Parathyroid adenoma (tissue), 2 donors: Measurements from ENCODE around the gene GNAO1.

Experiments
- H2AFZ ChIP-seq: fragments of 300-600 bp; sonication (generic); one replicate; pipeline ENCODE4 v1.7.0; 2017; ENCODE audit warnings: antibody characterized with exemption, mild to moderate bottlenecking
- H3K27ac ChIP-seq: fragments of 300-600 bp; sonication (generic); one replicate; pipeline ENCODE4 v1.7.0; 2017
- H3K27me3 ChIP-seq: fragments of 300-600 bp; sonication (generic); one replicate; pipeline ENCODE4 v1.7.0; 2017; ENCODE audit warnings: low read length; ENCODE audit not compliant: control insufficient read depth, insufficient read depth
- H3K36me3 ChIP-seq: fragments of 300-600 bp; sonication (generic); one replicate; pipeline ENCODE4 v1.7.0; 2017; ENCODE audit warnings: low read length; ENCODE audit not compliant: control insufficient read depth, insufficient read depth
- H3K4me1 ChIP-seq: fragments of 300-600 bp; sonication (generic); one replicate; pipeline ENCODE4 v1.7.0; 2017; ENCODE audit warnings: control low read depth
- H3K4me2 ChIP-seq: fragments of 300-600 bp; sonication (generic); one replicate; pipeline ENCODE4 v1.7.0; 2017; ENCODE audit warnings: low read length
- H3K4me3 ChIP-seq: fragments of 300-600 bp; sonication (generic); one replicate; pipeline ENCODE4 v1.7.0; 2017; ENCODE audit warnings: low read depth, low read length
- H3K79me2 ChIP-seq: fragments of 300-600 bp; sonication (generic); one replicate; pipeline ENCODE4 v1.7.0; 2017; ENCODE audit warnings: control low read depth
- H3K9ac ChIP-seq: fragments of 300-600 bp; sonication (generic); one replicate; pipeline ENCODE4 v1.7.0; 2017; ENCODE audit warnings: mild to moderate bottlenecking
- H3K9me3 ChIP-seq: fragments of 300-600 bp; sonication (generic); one replicate; pipeline ENCODE4 v1.7.0; 2017; ENCODE audit warnings: low read length; ENCODE audit not compliant: control insufficient read depth
- TF ChIP-seq, protein P1 (sequence below): fragments of 300-600 bp; sonication (generic); IDR thresholded peaks from one replicate; pipeline ENCODE4 v1.7.0; 2017; ENCODE audit warnings: antibody characterized with exemption, mild to moderate bottlenecking
- donor health status: primary hyperparathyroidism.

The GNAO1 gene

DNA sequence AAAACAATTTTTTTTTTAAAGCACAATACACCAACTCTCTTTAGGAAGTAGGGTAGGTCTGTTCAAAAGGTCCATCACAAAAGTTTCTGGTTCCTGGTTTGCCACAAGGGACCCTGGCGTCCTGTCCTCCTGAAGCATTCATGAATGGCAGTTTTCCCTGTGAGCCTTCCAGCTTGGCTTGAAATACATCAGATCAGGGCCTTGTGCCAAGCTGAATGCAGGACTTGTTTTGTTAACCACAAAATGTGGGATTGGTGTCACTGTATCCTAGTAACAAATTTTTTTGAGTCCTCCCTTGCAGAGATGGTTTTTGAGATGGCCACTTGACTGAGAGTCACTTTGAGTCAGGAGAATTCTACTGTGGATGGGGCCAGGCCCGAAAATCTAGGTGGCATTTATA is 3.9 kb downstream of the GNAO1 start:
- Histone ChIP-seq H3K4me3 (no peak overlapping the region), H3K36me3 (no peaks in the 10 kb centered on the region), H3K27ac (peak overlapping the region; percentile 82), H3K9ac (no peak overlapping the region), H3K79me2 (peaks cover 7% of the 10 kb centered on the region), H3K9me3 (no peaks in the 10 kb centered on the region), H3K27me3 (no peaks in the 10 kb centered on the region), H2AFZ (no peak overlapping the region), H3K4me2 (no peak overlapping the region), H3K4me1 (peaks cover 15% of the 10 kb centered on the region)
- TF ChIP-seq, protein P1, sequence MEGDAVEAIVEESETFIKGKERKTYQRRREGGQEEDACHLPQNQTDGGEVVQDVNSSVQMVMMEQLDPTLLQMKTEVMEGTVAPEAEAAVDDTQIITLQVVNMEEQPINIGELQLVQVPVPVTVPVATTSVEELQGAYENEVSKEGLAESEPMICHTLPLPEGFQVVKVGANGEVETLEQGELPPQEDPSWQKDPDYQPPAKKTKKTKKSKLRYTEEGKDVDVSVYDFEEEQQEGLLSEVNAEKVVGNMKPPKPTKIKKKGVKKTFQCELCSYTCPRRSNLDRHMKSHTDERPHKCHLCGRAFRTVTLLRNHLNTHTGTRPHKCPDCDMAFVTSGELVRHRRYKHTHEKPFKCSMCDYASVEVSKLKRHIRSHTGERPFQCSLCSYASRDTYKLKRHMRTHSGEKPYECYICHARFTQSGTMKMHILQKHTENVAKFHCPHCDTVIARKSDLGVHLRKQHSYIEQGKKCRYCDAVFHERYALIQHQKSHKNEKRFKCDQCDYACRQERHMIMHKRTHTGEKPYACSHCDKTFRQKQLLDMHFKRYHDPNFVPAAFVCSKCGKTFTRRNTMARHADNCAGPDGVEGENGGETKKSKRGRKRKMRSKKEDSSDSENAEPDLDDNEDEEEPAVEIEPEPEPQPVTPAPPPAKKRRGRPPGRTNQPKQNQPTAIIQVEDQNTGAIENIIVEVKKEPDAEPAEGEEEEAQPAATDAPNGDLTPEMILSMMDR = no peak

DNA sequence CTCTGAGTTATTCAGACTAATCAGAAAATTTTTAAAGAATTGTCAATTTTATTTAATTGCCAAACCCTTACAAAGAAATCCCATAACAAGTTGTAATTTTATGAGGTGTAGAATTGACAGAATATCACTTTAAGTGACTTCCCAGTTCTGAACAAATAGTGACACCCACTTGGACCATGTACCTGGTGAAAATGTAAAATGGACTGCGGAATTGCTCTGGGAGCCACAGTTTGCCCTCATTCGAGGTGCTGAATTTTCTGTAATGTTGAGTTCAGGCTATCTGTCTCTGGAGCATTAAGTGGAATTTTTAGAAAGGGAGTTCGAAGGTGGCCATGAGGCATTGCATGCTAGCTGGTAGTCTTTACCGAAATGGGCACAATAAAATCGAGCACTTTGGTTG is 5.1 kb downstream of the GNAO1 start:
- TF ChIP-seq, protein P1 = no peak
- Histone ChIP-seq H3K4me3 (no peak overlapping the region), H3K9me3 (no peaks in the 10 kb centered on the region), H3K9ac (no peak overlapping the region), H3K4me2 (no peak overlapping the region), H3K36me3 (no peaks in the 10 kb centered on the region), H2AFZ (no peak overlapping the region), H3K79me2 (peaks cover 16% of the 10 kb centered on the region), H3K27ac (no peak overlapping the region), H3K4me1 (peaks cover 19% of the 10 kb centered on the region), H3K27me3 (no peaks in the 10 kb centered on the region)

DNA sequence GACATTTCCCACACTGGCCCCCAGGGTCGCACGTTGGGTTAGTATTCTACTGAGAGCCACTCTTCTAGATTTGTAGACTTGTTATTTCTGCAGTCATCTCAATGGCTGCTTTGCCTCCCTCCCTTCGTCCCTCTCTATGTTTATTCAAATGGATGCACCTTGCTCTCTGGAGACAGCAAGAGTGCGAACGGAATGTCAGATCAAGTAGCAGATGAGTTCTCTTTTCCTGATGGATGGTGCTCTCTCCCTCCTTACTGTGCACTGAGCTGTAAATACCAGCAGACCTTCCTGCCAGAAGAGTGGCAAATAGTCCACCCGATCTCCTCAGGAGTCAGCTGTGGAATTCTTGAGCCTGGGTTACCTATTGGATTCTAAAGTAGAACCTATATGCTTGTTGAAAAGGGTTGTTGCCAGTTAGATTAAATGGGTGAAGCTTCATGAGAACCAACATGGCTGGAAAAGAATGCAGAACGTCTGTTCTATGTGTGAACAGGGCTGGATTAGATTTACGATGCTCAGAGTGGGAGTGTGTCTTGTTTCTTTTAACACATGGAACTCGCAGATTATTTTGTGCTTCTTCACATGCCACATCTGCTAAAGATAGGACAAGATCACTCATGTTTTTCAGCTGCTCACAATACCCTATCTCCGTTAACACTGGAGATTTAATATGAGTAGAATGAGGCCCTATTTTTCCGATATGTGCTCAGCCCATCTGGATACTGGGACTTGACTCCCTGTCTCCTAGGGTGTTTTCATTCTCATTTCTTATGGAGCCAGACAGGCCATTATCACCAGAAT is 6.1 kb downstream of the GNAO1 start:
- no peak overlapping the region for H2AFZ ChIP-seq
- H3K4me1 ChIP-seq = peaks cover 26% of the 10 kb centered on the region
- no peak overlapping the region for H3K9ac ChIP-seq
- H3K79me2 ChIP-seq = peaks cover 17% of the 10 kb centered on the region
- no peaks in the 10 kb centered on the region for H3K36me3 ChIP-seq
- no peaks in the 10 kb centered on the region for H3K27me3 ChIP-seq
- no peaks in the 10 kb centered on the region for H3K9me3 ChIP-seq
- TF ChIP-seq, protein P1 = no peak
- H3K4me3 ChIP-seq = no peak overlapping the region
- no peak overlapping the region for H3K4me2 ChIP-seq
- peak overlapping the region; percentile 3 for H3K27ac ChIP-seq

DNA sequence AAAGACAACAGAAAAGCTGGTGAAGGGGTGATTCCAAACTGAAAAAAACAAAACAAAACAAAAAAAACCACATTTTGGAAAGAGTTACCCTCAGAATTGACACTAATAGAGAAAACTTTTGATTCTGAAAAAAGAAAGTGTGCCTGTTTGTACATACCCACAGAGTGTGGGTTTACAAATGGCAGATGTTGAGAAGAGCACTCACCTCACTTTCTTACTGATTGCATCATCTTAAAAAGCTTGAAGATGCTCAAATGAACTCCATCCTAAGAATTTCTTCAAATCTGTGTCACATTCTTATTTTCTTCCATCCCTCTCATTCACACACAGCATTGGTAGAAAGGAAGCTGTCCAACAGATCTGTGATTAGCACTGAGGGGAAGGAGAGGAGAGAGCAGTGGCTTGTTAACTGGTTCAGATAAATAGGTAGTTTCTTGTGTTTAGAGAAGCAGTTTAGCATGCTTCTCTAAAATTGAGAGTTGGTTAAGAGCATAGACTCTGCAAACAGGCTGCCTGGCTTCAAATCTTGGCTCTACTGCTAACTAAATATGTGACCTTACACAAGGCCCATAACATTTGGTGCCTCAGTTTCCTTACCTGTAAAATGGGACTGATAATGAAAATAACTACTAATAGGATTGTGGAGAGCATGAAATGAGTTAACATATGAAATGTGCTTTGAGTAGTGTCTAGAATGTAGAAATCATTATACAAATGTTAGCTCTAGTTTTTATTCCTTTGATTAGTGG is 6.9 kb downstream of the GNAO1 start:
- no peak overlapping the region for H3K4me3 ChIP-seq
- H3K79me2 ChIP-seq = peaks cover 23% of the 10 kb centered on the region
- H3K9ac ChIP-seq = no peak overlapping the region
- no peaks in the 10 kb centered on the region for H3K36me3 ChIP-seq
- no peaks in the 10 kb centered on the region for H3K27me3 ChIP-seq
- H2AFZ ChIP-seq = no peak overlapping the region
- no peaks in the 10 kb centered on the region for H3K9me3 ChIP-seq
- no peak overlapping the region for H3K4me2 ChIP-seq
- TF ChIP-seq, protein P1 = no peak
- H3K27ac ChIP-seq = no peak overlapping the region
- peaks cover 26% of the 10 kb centered on the region for H3K4me1 ChIP-seq
